Measurements from ENCODE around the gene PATJ.

DNA sequence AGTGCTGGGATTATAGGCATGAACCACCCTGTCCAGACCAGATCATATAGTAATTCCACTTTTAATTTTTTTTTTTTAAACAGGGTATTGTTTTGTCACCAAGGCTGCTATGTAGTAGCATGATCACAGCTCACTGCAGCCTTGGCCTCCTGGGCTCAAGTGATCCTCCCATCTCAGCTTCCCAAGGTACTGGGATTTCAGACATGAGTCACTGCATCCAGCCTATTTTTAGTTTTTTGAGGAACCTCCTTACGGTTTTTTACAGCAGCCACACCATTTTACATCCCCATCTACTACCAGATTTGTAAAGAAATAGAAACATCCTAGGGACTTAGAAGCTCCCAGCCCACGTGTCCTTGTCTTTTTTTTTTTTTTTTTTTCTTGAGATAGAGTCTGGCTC lies 476.3 kb downstream of the PATJ start:
- TF ChIP-seq, protein P1, sequence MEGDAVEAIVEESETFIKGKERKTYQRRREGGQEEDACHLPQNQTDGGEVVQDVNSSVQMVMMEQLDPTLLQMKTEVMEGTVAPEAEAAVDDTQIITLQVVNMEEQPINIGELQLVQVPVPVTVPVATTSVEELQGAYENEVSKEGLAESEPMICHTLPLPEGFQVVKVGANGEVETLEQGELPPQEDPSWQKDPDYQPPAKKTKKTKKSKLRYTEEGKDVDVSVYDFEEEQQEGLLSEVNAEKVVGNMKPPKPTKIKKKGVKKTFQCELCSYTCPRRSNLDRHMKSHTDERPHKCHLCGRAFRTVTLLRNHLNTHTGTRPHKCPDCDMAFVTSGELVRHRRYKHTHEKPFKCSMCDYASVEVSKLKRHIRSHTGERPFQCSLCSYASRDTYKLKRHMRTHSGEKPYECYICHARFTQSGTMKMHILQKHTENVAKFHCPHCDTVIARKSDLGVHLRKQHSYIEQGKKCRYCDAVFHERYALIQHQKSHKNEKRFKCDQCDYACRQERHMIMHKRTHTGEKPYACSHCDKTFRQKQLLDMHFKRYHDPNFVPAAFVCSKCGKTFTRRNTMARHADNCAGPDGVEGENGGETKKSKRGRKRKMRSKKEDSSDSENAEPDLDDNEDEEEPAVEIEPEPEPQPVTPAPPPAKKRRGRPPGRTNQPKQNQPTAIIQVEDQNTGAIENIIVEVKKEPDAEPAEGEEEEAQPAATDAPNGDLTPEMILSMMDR (IDR thresholded peaks at IDR 0.05) = no peak
- TF ChIP-seq POLR2A (IDR thresholded peaks at IDR 0.05) = no peak
